HL-60/S4 treated with phorbol 12-myristate 13-acetate at 8.2 ng/mL for 4 days and 3 days (cell line): ENCODE results near the gene ATP13A4.

Experiments used
- in situ Hi-C: fragments of 300-500 bp; cut with MboI; formaldehyde crosslinking; loops from 2 replicates; pipeline ENCODE4 v1.15.0; 2022; ENCODE audit warnings: low sequenced_read_pairs

ATP13A4 gene

GRCh38 chr3:193554811-193555210 is at the start of gene ATP13A4:
Gene ATP13A4, minus strand, starts transcription at chr3:193554895. Its CDS starts 96 bp downstream, at chr3:193554799.
- in situ Hi-C loops = loop anchor here (25.0 kb wide), 1 partner anchor 743 kb away; no protein-coding TSS in a partner anchor

- in situ Hi-C loops = no loop called here
These were observed 44.7 kb upstream of the ATP13A4 start for GRCh38 chr3:193599393-193599792.

GRCh38 chr3:193598202-193598601 is 43.5 kb upstream of the ATP13A4 start:
- in situ Hi-C loops = no loop called here

GRCh38 chr3:193595939-193596487 is 41.3 kb upstream of the ATP13A4 start:
- in situ Hi-C loops = no loop called here

GRCh38 chr3:193594946-193595689 is 40.4 kb upstream of the ATP13A4 start:
- in situ Hi-C loops = no loop called here

- in situ Hi-C loops = no loop called here
These were observed 39.0 kb upstream of the ATP13A4 start for GRCh38 chr3:193593668-193594030.

- in situ Hi-C loops = no loop called here
These were observed 38.4 kb upstream of the ATP13A4 start, which contains the start of gene OPA1 for GRCh38 chr3:193592841-193593667. Gene OPA1, plus strand, starts transcription at chr3:193593208. Its CDS starts 170 bp downstream, at chr3:193593378.

- in situ Hi-C loops = no loop called here
These were observed 35.6 kb upstream of the ATP13A4 start for GRCh38 chr3:193590088-193590856.

- in situ Hi-C loops = no loop called here
These were observed 34.9 kb upstream of the ATP13A4 start for GRCh38 chr3:193589616-193590015.

- in situ Hi-C loops = no loop called here
These were observed 34.4 kb upstream of the ATP13A4 start for GRCh38 chr3:193589129-193589528.

GRCh38 chr3:193586526-193586925 is 31.8 kb upstream of the ATP13A4 start:
- in situ Hi-C loops = no loop called here

- in situ Hi-C loops = no loop called here
These were observed 30.8 kb upstream of the ATP13A4 start for GRCh38 chr3:193585530-193585929.

- in situ Hi-C loops = loop anchor here (25.0 kb wide), 1 partner anchor 762 kb away; no protein-coding TSS in a partner anchor
These were observed 19.9 kb upstream of the ATP13A4 start for GRCh38 chr3:193574488-193575070.

GRCh38 chr3:193573403-193574191 is 18.9 kb upstream of the ATP13A4 start:
- in situ Hi-C loops = loop anchor here (25.0 kb wide), 1 partner anchor 761 kb away; no protein-coding TSS in a partner anchor

- in situ Hi-C loops = loop anchor here (25.0 kb wide), 1 partner anchor 760 kb away; no protein-coding TSS in a partner anchor
These were observed 17.8 kb upstream of the ATP13A4 start for GRCh38 chr3:193572426-193572908.

- in situ Hi-C loops = loop anchor here (25.0 kb wide), 1 partner anchor 757 kb away; no protein-coding TSS in a partner anchor
These were observed 14.4 kb upstream of the ATP13A4 start for GRCh38 chr3:193569119-193569518.

GRCh38 chr3:193564012-193564411 is 9.3 kb upstream of the ATP13A4 start:
- in situ Hi-C loops = loop anchor here (25.0 kb wide), 1 partner anchor 752 kb away; no protein-coding TSS in a partner anchor

GRCh38 chr3:193563426-193563825 is 8.7 kb upstream of the ATP13A4 start:
- in situ Hi-C loops = loop anchor here (25.0 kb wide), 1 partner anchor 751 kb away; no protein-coding TSS in a partner anchor

GRCh38 chr3:193560870-193561269 is 6.2 kb upstream of the ATP13A4 start:
- in situ Hi-C loops = loop anchor here (25.0 kb wide), 1 partner anchor 749 kb away; no protein-coding TSS in a partner anchor
